Eye (tissue), 1 donor: ENCODE data around the gene CDK9.
A peak's percentile ranks its signal among the peaks of the same experiment; 100 is the strongest.
"Not testable (repeated sequence)": the region's sequence is repeated elsewhere in the genome, so short reads cannot be mapped to it uniquely, and the experiment has no call there.

ENCODE experiments used
- DNase-seq: peaks from one replicate; pipeline ENCODE4 v3.0.0-alpha.2; 2015

Gene CDK9

DNA sequence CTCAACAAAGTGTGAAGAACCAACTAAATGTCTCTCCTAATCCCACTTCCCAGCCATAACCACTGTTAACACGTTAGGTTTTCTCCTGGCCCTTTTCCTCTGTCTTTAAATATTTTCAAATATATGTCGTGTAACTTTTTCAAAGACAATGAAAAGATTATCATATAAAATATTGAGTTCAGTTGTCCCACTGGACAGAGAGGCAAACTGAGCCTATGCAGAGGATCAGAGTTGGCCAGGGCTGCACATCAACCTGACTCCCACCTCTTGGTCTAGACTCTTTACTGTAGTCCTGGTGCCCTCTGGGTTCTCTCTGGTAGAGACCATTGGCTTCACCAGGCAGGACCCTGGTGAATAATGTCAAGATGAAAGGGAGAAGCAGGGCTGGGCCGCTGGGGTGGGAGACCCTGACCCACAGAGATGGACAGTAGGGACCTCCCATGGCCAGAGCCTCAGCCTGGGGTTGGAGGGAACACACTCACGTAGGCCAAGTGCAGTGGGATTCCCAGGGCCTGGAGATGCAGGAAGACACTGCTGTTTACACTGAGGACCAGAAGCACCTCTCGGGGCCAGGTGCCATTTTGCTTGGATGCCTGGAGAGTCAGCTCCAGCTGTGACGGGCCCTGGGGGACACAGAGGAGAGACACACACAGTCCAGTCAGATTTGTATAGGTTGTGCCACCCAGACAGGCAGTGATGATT, 43.5 kb downstream of the CDK9 start:
- no peak for DNase-seq

DNA sequence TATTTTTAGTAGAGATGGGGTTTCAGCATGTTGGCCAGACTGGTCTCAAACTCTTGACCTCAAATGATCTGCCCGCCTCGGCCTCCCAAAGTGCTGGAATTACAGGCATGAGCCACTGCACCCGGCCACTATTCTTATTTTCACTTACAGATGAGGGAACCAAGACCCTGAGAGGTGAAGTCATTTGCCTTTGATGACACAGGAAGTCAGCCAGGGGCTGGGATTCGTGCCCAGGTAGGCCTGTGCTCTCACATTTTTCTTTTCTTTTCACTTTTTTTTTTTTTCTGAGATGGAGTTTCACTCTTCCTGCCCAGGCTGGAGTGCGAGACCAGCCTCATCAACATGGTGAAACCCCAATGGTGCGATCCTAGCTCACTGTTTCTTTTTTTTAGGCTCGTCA, 46.4 kb downstream of the CDK9 start:
- DNase-seq: no peak

DNA sequence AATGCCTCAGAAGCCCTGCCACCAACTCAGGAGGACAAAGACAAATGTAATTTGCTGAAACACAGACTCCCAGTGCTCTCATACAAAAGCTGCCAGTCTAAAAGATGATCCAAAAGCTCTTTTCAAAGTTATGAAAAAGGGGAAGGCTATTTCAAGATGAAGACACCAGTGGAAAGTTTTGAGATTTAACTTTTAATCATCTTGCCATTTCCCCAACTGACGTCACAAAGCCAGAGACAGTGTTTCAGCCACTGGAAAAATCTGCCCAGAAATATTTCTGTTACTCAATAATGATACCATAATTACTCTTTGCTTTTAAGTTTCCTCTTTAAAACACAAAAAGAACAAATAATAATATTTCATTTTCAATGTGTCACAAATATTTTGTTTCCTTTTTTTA, 47.7 kb downstream of the CDK9 start:
- no peak for DNase-seq

DNA sequence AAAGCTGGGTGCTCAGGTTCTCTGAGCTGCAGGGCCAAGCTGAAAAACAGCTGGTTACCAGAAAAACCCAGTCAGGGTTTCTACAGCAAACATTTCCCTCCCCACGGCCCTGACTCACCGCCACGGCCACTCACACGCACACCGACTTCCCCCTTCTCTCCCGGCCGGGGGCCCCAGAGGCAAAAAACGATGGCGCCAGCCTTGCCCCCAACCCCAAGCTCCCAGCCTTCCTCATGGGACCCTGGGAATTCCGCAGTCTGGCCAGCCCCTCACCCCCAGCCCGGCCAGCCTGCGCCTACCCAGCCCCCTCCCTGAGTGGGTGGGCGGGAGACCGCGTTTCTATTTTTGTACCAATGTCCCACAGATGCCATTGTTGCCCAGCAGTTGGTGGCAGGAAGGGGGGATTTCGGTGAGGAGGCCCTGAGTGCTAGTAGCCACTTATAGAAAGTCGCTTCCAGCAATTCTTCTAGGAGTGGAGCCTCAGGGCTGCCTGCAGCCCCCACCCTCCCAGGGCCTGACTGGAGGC, 50.2 kb downstream of the CDK9 start:
- DNase-seq: no peak

DNA sequence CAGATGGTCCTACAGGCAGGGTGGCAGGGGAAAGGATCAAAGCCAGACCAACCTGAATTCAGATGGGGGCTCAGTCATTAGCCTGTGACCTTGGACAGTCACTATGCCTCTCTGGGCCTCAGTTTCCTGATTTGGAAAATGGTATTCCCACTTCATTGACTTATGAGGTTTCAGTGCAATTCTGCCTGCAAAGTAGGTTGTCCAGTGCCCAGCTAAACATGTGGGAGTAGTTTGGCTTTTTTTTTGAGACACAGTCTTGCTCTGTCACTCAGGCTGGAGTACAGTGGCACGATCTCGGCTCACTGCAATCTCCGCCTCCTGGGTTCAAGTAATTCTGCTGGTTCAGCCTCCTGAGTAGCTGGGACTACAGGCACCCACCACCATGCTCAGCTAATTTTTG, 50.7 kb downstream of the CDK9 start:
- DNase-seq: not testable (repeated sequence)

DNA sequence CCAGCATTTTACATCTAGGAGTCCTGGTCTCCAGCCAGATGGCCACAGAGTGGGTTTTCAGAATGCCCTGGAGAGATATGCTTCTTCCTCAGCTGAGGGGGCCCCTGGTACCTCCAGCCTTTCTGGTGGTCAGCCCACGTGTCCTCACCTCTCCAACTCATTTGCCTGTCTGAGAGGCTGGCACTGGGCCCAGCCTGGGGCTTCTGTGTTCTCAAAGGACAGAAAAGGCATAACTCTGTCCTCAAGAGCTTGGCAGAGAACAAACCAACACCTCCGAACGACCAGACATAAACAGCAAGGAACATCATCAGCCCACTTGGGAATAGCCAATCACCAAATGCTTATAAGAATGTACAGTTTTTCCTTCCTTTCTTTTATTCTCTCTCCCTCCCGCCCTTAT, 51.5 kb downstream of the CDK9 start:
- DNase-seq: no peak

DNA sequence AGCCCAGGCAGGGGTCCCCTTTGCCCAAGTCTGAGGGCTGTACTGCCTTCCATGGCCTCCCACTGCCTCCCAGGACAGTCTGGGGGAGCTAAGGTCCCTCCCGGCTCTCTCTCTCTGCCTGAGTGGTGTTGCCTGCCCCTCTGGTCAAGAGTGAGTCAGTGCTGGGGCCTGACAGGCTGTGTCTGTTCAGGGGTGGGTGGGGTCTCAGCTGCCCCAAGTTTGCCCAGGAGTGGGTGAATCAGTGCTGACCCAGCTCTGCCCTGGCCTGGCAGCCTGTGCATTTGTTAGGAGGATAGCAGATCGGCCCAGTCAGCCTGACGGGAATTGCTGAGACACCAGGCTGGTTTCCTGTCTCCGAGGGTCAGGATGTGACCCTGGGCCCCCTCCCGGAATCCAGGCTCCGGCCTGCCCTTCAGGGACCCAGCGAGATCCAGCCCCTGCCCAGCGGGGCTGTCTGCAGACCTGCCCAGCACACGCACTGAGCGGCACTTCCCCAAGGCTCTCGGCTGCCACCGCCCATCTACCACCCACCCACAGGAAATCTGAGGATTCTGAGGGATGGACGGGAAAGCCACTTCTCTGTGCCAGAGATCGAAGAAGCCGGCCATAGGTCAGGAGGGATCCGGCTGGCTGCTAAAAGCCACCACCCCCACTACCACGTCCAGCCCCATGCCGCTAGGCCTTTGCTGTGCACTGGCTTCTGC, 52.7 kb downstream of the CDK9 start:
- DNase-seq: peak; percentile 28
